ENCODE data around the gene KRT77.

The KRT77 gene

DNA sequence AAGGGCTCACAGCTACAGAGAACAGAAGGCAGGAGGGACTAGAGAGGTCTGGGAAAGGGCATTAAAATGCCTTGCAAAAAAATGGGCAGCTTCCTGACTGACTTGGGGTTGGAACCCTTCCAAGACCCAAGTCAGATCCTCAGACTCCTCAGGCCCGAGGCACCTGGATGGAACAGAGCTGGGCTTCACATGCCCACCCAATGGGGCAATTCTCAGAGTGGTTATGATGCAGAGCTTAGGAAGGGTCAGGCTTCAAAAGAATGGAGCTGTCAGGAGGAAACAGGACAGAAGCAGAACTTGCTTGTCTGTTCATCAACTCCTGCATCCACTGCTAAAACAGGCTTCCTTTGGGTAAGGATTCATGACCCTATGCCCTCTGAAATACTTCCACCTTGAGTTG, 13.4 kb downstream of the KRT77 start:
- no peak for ATAC-seq
- TF ChIP-seq CSDC2 (CRISPR knock-in tag; IDR thresholded peaks at IDR 0.05) (no peak), ZFP30 (CRISPR knock-in tag; IDR thresholded peaks at IDR 0.05) (no peak), ZNF565 (CRISPR knock-in tag; conservative IDR thresholded peaks at IDR 0.05; ENCODE audit: low read depth) (no peak), ESRRG (CRISPR knock-in tag; IDR thresholded peaks at IDR 0.05) (no peak), OSR1 (CRISPR knock-in tag; IDR thresholded peaks at IDR 0.05) (no peak), ZC3H10 (CRISPR knock-in tag; IDR thresholded peaks at IDR 0.05) (no peak), ZNF8 (CRISPR knock-in tag; IDR thresholded peaks at IDR 0.05) (no peak), PATZ1 (CRISPR knock-in tag; IDR thresholded peaks at IDR 0.05; ENCODE audit: borderline replicate concordance) (no peak), ZNF70 (CRISPR knock-in tag; IDR thresholded peaks at IDR 0.05) (no peak), POU6F1 (CRISPR knock-in tag; IDR thresholded peaks at IDR 0.05; ENCODE audit: borderline replicate concordance, low read depth) (no peak), BACH2 (CRISPR knock-in tag; IDR thresholded peaks at IDR 0.05; ENCODE audit: borderline replicate concordance) (no peak), ISL1 (CRISPR knock-in tag; IDR thresholded peaks at IDR 0.05) (no peak), ARNTL (CRISPR knock-in tag; IDR thresholded peaks at IDR 0.05; ENCODE audit: borderline replicate concordance, low read depth) (no peak), TCF4 (CRISPR knock-in tag; IDR thresholded peaks at IDR 0.05; ENCODE audit: borderline replicate concordance) (no peak), ZFP3 (CRISPR knock-in tag; IDR thresholded peaks at IDR 0.05) (no peak), SNAI2 (CRISPR knock-in tag; IDR thresholded peaks at IDR 0.05) (no peak), PPARA (CRISPR knock-in tag; IDR thresholded peaks at IDR 0.05; ENCODE audit: borderline replicate concordance) (no peak)
- TF ChIP-seq, protein P1, sequence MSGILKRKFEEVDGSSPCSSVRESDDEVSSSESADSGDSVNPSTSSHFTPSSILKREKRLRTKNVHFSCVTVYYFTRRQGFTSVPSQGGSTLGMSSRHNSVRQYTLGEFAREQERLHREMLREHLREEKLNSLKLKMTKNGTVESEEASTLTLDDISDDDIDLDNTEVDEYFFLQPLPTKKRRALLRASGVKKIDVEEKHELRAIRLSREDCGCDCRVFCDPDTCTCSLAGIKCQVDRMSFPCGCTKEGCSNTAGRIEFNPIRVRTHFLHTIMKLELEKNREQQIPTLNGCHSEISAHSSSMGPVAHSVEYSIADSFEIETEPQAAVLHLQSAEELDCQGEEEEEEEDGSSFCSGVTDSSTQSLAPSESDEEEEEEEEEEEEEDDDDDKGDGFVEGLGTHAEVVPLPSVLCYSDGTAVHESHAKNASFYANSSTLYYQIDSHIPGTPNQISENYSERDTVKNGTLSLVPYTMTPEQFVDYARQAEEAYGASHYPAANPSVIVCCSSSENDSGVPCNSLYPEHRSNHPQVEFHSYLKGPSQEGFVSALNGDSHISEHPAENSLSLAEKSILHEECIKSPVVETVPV (CRISPR knock-in tag; IDR thresholded peaks at IDR 0.05): no peak

GRCh38 chr12:52689239-52689638, 14.1 kb downstream of the KRT77 start:
- TF ChIP-seq, protein P2, sequence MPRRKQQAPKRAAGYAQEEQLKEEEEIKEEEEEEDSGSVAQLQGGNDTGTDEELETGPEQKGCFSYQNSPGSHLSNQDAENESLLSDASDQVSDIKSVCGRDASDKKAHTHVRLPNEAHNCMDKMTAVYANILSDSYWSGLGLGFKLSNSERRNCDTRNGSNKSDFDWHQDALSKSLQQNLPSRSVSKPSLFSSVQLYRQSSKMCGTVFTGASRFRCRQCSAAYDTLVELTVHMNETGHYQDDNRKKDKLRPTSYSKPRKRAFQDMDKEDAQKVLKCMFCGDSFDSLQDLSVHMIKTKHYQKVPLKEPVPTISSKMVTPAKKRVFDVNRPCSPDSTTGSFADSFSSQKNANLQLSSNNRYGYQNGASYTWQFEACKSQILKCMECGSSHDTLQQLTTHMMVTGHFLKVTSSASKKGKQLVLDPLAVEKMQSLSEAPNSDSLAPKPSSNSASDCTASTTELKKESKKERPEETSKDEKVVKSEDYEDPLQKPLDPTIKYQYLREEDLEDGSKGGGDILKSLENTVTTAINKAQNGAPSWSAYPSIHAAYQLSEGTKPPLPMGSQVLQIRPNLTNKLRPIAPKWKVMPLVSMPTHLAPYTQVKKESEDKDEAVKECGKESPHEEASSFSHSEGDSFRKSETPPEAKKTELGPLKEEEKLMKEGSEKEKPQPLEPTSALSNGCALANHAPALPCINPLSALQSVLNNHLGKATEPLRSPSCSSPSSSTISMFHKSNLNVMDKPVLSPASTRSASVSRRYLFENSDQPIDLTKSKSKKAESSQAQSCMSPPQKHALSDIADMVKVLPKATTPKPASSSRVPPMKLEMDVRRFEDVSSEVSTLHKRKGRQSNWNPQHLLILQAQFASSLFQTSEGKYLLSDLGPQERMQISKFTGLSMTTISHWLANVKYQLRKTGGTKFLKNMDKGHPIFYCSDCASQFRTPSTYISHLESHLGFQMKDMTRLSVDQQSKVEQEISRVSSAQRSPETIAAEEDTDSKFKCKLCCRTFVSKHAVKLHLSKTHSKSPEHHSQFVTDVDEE (CRISPR knock-in tag; IDR thresholded peaks at IDR 0.05): no peak
- TF ChIP-seq CSDC2 (CRISPR knock-in tag; IDR thresholded peaks at IDR 0.05): no peak
- no peak for TF ChIP-seq ZNF70 (CRISPR knock-in tag; IDR thresholded peaks at IDR 0.05)
- no peak for TF ChIP-seq ESRRG (CRISPR knock-in tag; IDR thresholded peaks at IDR 0.05)
- TF ChIP-seq ISL1 (CRISPR knock-in tag; IDR thresholded peaks at IDR 0.05): no peak
- no peak for TF ChIP-seq TOX (CRISPR knock-in tag; IDR thresholded peaks at IDR 0.05; ENCODE audit: borderline replicate concordance)
- no peak for TF ChIP-seq ZNF8 (CRISPR knock-in tag; IDR thresholded peaks at IDR 0.05)
- TF ChIP-seq RARB (CRISPR knock-in tag; IDR thresholded peaks at IDR 0.05): no peak
- TF ChIP-seq ARNTL (CRISPR knock-in tag; IDR thresholded peaks at IDR 0.05; ENCODE audit: borderline replicate concordance, low read depth): no peak
- TF ChIP-seq BACH2 (CRISPR knock-in tag; IDR thresholded peaks at IDR 0.05; ENCODE audit: borderline replicate concordance): no peak
- no peak for TF ChIP-seq OSR1 (CRISPR knock-in tag; IDR thresholded peaks at IDR 0.05)
- TF ChIP-seq POU6F1 (CRISPR knock-in tag; IDR thresholded peaks at IDR 0.05; ENCODE audit: borderline replicate concordance, low read depth): no peak
- TF ChIP-seq PPARA (CRISPR knock-in tag; IDR thresholded peaks at IDR 0.05; ENCODE audit: borderline replicate concordance): no peak
- no peak for TF ChIP-seq PATZ1 (CRISPR knock-in tag; IDR thresholded peaks at IDR 0.05; ENCODE audit: borderline replicate concordance)
- no peak for TF ChIP-seq GLIS3 (CRISPR knock-in tag; IDR thresholded peaks at IDR 0.05)
- no peak for TF ChIP-seq TCF4 (CRISPR knock-in tag; IDR thresholded peaks at IDR 0.05; ENCODE audit: borderline replicate concordance)
- no peak for ATAC-seq

Data from SK-N-SH treated with all-trans-retinoic acid at 6 μM for 48 hours (cell line).